GM12892 (cell line): Measurements from ENCODE around the gene CDKAL1.

Experiments used
- POLR2A ChIP-seq: IDR thresholded peaks from 2 replicates; pipeline ENCODE4 v1.6.1; 2011; ENCODE audit warnings: low read depth, low read length, control low read depth
- TAF1 ChIP-seq: IDR thresholded peaks from 2 replicates; pipeline ENCODE4 v1.6.1; 2011; ENCODE audit warnings: low read depth, mild to moderate bottlenecking, control low read depth, low read length, borderline replicate concordance

DNA sequence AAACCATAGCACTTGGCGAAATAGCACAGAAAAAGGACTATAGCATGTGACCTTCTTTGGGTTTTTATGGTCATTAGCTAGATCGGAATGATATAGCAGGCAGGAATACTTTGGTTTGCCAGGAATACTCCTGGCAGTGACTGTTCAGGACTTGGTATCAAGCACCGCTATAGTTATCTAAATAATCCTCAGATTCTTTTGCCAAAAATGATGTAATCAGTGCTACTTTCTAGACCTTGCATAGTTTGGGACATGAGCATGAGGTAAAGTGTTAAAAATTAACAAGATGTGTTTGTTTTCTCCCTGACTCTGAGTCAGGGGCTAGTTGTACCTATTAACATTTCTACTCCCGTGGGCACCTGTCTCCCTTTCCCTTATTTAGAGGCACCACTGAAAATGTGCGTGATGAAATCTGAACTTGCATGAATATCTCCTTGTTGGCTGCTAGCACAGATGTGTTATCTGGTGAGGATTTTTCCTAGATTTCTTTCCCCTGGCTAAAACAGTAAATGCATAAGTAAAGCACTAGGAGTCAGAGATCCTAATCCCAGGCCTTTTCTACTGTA, 511.0 kb downstream of the CDKAL1 start:
- TF ChIP-seq TAF1 (no peak), POLR2A (no peak)
